Transverse colon (tissue), 4 donors: ENCODE data around the gene ZBTB9. TPM values are rescaled to one million over a fixed set of nuclear protein-coding genes. Genes with fewer than 3 reads are reported as not detected.

Source experiments
- DNase-seq: peaks from one replicate; pipeline ENCODE4 v3.0.0-alpha.2; 2019
- H3K27ac ChIP-seq, 4 donors: fragments of 200-600 bp; sonication (generic); 2 replicates each; pipeline ENCODE4 v1.5.1; 2016 to 2018; ENCODE audit warnings: inconsistent platforms in 4 of 4
- H3K27me3 ChIP-seq: fragments of 200-600 bp; sonication (generic); 2 replicates; pipeline ENCODE4 v1.5.1; 2017; ENCODE audit warnings: inconsistent platforms
- H3K36me3 ChIP-seq, 4 donors: fragments of 200-600 bp; sonication (generic); 2 replicates each; pipeline ENCODE4 v1.5.1; 2017 to 2019; ENCODE audit warnings: inconsistent platforms in 4 of 4
- H3K4me1 ChIP-seq, 4 donors: fragments of 200-600 bp; sonication (generic); 2 replicates each; pipeline ENCODE4 v1.5.1; 2017 to 2020; ENCODE audit warnings: inconsistent platforms in 4 of 4
- H3K4me3 ChIP-seq, 4 donors: fragments of 200-600 bp; sonication (generic); 1 replicate in 1 of 4; 2 replicates in 3 of 4; pipeline versions ENCODE4 v1.5.1 to v1.6.1; 2017 to 2019; ENCODE audit warnings: inconsistent platforms in 4 of 4
- H3K9me3 ChIP-seq, 2 donors: fragments of 200-600 bp; sonication (generic); 2 replicates each; pipeline ENCODE4 v1.5.1; 2017 to 2019; ENCODE audit warnings: inconsistent platforms in 2 of 2
- CTCF ChIP-seq, 5 experiments: fragments of 200-600 bp in 3 of 5; fragments of 450-650 bp in 2 of 5; sonication (generic) in 3 of 5; IDR thresholded peaks; 1 replicate in 2 of 5; 2 replicates in 3 of 5; pipeline ENCODE4 v1.5.1; 2016 to 2017; ENCODE audit warnings: antibody characterized with exemption in 5 of 5, inconsistent platforms in 3 of 5, mild to moderate bottlenecking in 2 of 5, moderate library complexity in 1 of 5
- EP300 ChIP-seq: sonication (generic); formaldehyde crosslinking; IDR thresholded peaks from one replicate; pipeline ENCODE4 v1.6.1; 2017; ENCODE audit warnings: antibody characterized with exemption, low read depth
- POLR2A ChIP-seq: fragments of 450-650 bp; IDR thresholded peaks from one replicate; pipeline ENCODE4 v1.6.1; 2016; ENCODE audit warnings: antibody characterized with exemption, mild to moderate bottlenecking, moderate library complexity
- POLR2AphosphoS5 ChIP-seq, 3 donors: sonication (generic); formaldehyde crosslinking; IDR thresholded peaks; one replicate each; pipeline ENCODE4 v1.6.1; 2016; ENCODE audit warnings: antibody characterized with exemption in 3 of 3
- WGBS, 2 donors: methylation state at CpG; one replicate each; pipeline ENCODE4 v1.1.5; 2018; ENCODE audit warnings: low coverage in 1 of 2; 5-methylcytosine and 5-hydroxymethylcytosine counted together
- in situ Hi-C, 4 donors: fragments of 200-750 bp; cut with MboI; loops; one replicate each; pipeline versions ENCODE4 v1.15.0 to v1.15.1; 2017; ENCODE audit warnings: low sequenced_read_pairs in 3 of 4, low pct_ligation_motif_present in 1 of 4, low pct_unique_long_range_greater_than_20kb in 1 of 4
- intact Hi-C: fragments of 100-400 bp; cut with DNase I; formaldehyde crosslinking; loops from one replicate; pipeline ENCODE4 v1.15.1; 2023; ENCODE audit warnings: low total_unique reads
- total RNA-seq, 4 donors: library from RNA; depleted of rRNA; stranded (reverse); fragments of >200 nt; gene quantifications; one replicate each; pipeline ENCODE4 v1.1.0, GENCODE V29; 2016

The ZBTB9 gene
- total RNA-seq, 4 donors from 2014 or later, result 2.2 to 3.2 TPM; not detected in 2

GRCh38 chr6:33451606-33452005, 2.8 kb upstream of the ZBTB9 start:
- intact Hi-C loops (no loop called here), in situ Hi-C loops (no loop called here)
- Histone ChIP-seq H3K27me3 (no peaks in the 10 kb centered on the region), H3K4me3 (no peak overlapping the region), H3K4me1 (peaks cover 6 to 20% (median 17%) of the 10 kb centered on the region in 4 donors), H3K9me3 (no peaks in the 10 kb centered on the region), H3K27ac (no peak overlapping the region), H3K36me3 (no peaks in the 10 kb centered on the region)
- DNase-seq, result no peak
- TF ChIP-seq EP300, result no peak
- no peak for TF ChIP-seq CTCF (IDR thresholded peaks at IDR 0.05)
- no peak for TF ChIP-seq POLR2A
- TF ChIP-seq POLR2AphosphoS5 (IDR thresholded peaks at IDR 0.05), result no peak
- WGBS, 2 donors, result 80 to 94% methylated on average over 3 to 15 of the region's 15 CpGs

- Histone ChIP-seq H3K27ac (no peak overlapping the region), H3K9me3 (no peaks in the 10 kb centered on the region), H3K4me1 (peaks cover 6 to 20% (median 17%) of the 10 kb centered on the region in 4 donors), H3K27me3 (no peaks in the 10 kb centered on the region), H3K36me3 (no peaks in the 10 kb centered on the region), H3K4me3 (no peak overlapping the region)
- intact Hi-C loops, result no loop called here
- WGBS, 2 donors, result 92 to 100% methylated on average over 2 to 4 of the region's 4 CpGs
- TF ChIP-seq EP300, result no peak
- no peak for TF ChIP-seq POLR2A
- no peak for TF ChIP-seq POLR2AphosphoS5 (IDR thresholded peaks at IDR 0.05)
- TF ChIP-seq CTCF (IDR thresholded peaks at IDR 0.05), result no peak
- no peak for DNase-seq
- in situ Hi-C loops, result no loop called here
Measured at GRCh38 chr6:33452496-33452895, 1.9 kb upstream of the ZBTB9 start.

- H3K4me3 ChIP-seq, result peak overlapping the region; percentile 50 to 81 (median 66)
- intact Hi-C loops (no loop called here), in situ Hi-C loops (no loop called here)
- H3K9me3 ChIP-seq, result no peaks in the 10 kb centered on the region
- no peaks in the 10 kb centered on the region for H3K27me3 ChIP-seq
- TF ChIP-seq POLR2A, result no peak
- no peak for TF ChIP-seq CTCF (IDR thresholded peaks at IDR 0.05)
- no peak for TF ChIP-seq EP300
- TF ChIP-seq POLR2AphosphoS5 (IDR thresholded peaks at IDR 0.05), result no peak
- H3K27ac ChIP-seq, result peak overlapping the region; percentile 81 to 92 (median 82)
- no peaks in the 10 kb centered on the region for H3K36me3 ChIP-seq
- peaks cover 6 to 20% (median 17%) of the 10 kb centered on the region in 4 donors for H3K4me1 ChIP-seq
- no peak for DNase-seq
- 2 to 4% methylated on average over 7 to 12 of the region's 12 CpGs for WGBS, 2 donors
Measured at GRCh38 chr6:33453393-33454008, 875 bp upstream of the ZBTB9 start.

- WGBS, 2 donors, result 57% methylated on average over 16 of the region's 16 CpGs; no CpG with 5 or more reads in 1 of the 2 donors
- TF ChIP-seq POLR2A (no peak), CTCF (IDR thresholded peaks at IDR 0.05) (no peak), POLR2AphosphoS5 (IDR thresholded peaks at IDR 0.05) (no peak), EP300 (no peak)
- no peaks in the 10 kb centered on the region for H3K36me3 ChIP-seq
- no peaks in the 10 kb centered on the region for H3K9me3 ChIP-seq
- H3K4me1 ChIP-seq, result peaks cover 6 to 20% (median 17%) of the 10 kb centered on the region in 4 donors
- intact Hi-C loops (no loop called here), in situ Hi-C loops (no loop called here)
- H3K27ac ChIP-seq, result peak overlapping the region; percentile 81 to 92 (median 82)
- DNase-seq, result no peak
- peak overlapping the region; percentile 66 to 81 (median 67) for H3K4me3 ChIP-seq
- H3K27me3 ChIP-seq, result no peaks in the 10 kb centered on the region
Measured at GRCh38 chr6:33455051-33455450, 675 bp downstream of the ZBTB9 start.
